Peyer's patch (tissue), 4 donors: ENCODE results near the gene PIGL.

Source experiments
- CTCF ChIP-seq, 6 experiments: fragments of 450-650 bp in 4 of 6; fragments of 200-600 bp in 2 of 6; sonication (generic) in 1 of 6; IDR thresholded peaks; one replicate each; pipeline ENCODE4 v1.5.1; 2017 to 2019; ENCODE audit warnings: antibody characterized with exemption in 6 of 6, mild to moderate bottlenecking in 3 of 6, moderate library complexity in 1 of 6
- POLR2A ChIP-seq, 2 donors: fragments of 450-650 bp; IDR thresholded peaks; one replicate each; pipeline ENCODE4 v1.5.1; 2017; ENCODE audit warnings: antibody characterized with exemption in 2 of 2, mild to moderate bottlenecking in 2 of 2, moderate library complexity in 2 of 2

GRCh38 chr17:16255481-16255921, 38.5 kb downstream of the PIGL start:
- TF ChIP-seq POLR2A (IDR thresholded peaks at IDR 0.05) (peak in 1 of 2 donors; percentile 25), CTCF (IDR thresholded peaks at IDR 0.05) (no peak)
